HG02798 (cell line): ENCODE data around the gene ZBTB14.

Source experiments
- ATAC-seq: cut with Tn5 transposase; IDR thresholded peaks from one replicate; pipeline ENCODE4 v1.9.1; 2021; ENCODE audit warnings: mild to moderate bottlenecking; ENCODE audit not compliant: unreplicated experiment, poor library complexity

The ZBTB14 gene, protein sequence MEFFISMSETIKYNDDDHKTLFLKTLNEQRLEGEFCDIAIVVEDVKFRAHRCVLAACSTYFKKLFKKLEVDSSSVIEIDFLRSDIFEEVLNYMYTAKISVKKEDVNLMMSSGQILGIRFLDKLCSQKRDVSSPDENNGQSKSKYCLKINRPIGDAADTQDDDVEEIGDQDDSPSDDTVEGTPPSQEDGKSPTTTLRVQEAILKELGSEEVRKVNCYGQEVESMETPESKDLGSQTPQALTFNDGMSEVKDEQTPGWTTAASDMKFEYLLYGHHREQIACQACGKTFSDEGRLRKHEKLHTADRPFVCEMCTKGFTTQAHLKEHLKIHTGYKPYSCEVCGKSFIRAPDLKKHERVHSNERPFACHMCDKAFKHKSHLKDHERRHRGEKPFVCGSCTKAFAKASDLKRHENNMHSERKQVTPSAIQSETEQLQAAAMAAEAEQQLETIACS

DNA sequence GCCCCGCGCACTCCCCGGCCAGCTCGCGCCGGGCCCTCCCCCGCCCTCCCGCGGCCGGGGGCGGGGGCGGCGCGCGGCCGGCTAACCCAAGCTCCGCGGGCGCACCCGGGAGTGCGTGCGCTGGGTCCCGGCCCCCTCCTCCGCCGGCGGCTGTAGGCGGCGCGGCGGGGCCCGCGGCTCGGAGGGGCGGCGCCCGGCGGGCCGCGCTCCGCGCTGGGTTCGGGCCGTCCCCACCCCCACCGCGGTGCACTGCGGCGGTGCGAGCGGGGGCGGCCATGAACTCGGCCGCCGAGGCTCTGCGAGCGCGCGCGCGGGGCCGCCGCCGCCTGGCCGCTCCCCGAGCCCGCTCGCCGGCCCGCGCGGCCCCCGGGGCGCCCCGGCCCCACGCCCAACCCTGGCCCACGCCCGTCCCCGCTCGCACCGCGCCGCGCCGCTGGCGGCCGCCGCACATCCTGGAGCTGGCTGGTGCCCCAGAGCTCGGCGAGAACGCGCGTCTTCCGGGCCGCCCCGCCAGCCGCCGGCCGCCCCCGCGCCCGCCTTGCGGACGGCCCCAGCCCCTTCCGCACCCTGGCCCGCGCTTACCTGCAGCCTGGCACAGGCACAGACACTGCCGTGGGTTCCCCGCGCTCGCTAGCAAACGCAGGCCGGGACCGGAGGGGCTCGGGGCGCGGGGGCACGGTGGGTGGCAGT, at the start of gene ZBTB14:
TSS of gene ZBTB14 (minus strand) at position 496 of the 690 bp plus-strand sequence. CDS start 2,480 bp downstream, outside the sequence.
- peak; percentile 53 for ATAC-seq

DNA sequence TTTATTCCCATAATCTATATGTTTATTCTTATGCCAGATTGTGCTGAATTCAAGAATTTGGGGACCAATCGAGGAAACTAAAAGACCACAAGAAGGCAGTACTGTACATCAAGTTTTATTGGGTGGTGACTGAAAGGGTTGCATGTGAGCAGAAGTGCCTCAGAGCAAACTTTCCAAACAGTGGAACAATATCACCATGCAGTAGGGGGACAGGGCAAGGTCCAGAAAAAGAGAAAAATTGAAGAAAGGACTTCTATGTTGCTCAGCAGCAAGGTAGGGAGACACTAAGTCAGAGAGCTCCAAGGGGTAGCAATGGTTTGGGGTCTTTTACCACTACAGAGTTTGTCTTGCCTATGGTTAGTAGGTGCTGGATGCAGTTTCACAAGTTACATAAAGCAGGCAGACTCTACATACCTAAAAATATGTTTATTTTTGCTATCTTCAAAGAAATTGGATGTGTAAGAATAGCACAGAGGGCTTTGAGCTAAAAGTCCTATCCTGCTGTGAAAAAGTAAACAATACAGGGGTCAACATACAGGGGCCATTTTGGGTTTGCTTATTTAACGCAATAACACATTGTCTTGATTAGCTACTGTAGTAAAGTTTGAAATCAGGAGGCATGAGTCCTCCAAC, 43.8 kb upstream of the ZBTB14 start:
- ATAC-seq, result no peak

DNA sequence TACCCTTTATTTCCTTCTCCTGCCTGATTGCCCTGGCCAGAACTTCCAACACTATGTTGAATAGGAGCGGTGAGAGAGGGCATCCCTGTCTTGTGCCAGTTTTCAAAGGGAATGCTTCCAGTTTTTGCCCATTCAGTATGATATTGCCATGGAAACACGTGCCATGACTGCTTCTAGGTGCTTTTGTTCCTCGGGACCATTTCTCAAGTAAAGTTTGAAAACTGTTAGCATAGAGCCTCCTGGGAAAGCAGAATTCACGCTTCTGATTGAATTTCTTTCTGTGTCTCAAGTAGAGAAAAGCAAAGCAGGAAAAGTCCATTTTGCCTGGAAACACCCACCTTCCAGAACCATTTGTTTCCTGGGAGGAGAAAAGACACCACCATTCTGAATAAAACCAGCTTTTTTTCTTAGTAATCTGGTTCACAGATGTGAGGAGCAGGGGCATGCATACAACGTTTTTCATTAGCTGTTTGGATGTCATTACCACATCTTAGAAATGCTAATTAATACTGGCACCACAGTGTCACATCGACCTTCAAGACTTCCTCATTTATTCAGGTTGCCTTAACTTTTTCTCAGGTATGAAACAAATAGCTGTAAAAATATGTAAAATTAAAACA, 39.0 kb upstream of the ZBTB14 start:
- ATAC-seq, result no peak

DNA sequence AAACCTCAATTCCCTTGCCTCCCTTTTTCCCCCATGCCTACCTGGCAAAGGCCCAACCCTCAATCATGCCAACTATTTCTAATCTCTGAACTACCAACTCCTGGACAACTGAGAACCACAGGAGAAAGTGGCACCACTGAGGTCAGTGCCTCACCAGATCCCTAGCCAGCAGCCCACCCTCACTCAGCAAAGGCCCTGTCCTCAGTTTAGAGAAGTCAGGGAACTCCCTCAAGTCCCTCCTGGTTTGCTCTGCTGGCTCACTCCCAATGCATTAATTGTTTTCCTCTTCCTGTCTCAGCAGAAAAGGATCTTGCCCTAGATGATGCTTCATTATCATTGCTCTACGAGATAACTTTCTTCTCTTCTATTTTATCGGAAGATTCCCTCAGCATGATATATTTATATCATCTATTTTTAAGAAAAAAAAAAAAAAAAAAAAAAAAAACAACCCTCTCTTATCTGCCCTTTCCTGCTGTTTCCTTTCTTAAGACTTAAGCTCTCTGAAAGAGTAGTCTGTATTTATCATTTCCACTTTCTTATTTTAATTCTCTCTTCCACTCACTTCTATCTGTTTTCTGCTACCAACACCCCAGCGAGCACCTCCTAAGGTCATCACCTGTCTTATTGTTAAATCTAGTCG, 22.7 kb upstream of the ZBTB14 start:
- ATAC-seq, result no peak

DNA sequence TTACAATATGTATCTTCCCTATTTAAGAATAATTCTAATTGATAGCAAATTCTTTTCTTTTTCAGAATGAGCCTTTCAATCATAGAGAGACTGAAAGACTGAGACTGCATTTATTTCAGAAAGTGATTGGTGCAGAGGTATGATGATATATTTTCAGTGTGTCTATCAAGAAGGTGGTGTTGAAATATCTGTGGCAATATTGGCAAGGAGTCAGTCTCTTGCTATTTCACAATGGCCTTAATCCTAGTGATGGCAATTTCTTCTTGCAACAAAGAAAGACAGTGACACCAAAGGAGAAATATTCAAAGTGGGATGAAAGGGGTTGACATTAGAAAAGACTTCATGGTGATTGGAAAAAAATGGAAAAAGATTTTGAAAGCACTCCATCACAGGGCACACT, 21.7 kb upstream of the ZBTB14 start:
- no peak for ATAC-seq

DNA sequence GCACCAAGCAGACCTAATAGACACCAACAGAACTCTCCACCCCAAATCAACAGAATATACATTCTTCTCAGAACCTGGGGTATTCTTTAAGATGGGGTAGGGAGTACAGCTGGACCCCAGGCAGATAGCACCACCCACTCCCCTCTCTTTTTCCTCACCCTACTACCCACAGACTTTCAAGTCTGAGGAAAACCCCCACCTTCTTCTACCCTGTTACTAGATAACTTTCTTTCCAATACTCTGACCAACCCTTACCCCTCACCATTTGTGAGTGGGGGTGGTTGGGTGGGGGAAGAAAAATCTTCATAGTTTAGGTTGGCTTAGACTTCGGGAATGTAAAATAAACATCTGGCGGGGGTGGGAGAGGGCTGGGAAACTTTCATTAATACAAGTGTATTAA, 20.3 kb upstream of the ZBTB14 start:
- no peak for ATAC-seq

DNA sequence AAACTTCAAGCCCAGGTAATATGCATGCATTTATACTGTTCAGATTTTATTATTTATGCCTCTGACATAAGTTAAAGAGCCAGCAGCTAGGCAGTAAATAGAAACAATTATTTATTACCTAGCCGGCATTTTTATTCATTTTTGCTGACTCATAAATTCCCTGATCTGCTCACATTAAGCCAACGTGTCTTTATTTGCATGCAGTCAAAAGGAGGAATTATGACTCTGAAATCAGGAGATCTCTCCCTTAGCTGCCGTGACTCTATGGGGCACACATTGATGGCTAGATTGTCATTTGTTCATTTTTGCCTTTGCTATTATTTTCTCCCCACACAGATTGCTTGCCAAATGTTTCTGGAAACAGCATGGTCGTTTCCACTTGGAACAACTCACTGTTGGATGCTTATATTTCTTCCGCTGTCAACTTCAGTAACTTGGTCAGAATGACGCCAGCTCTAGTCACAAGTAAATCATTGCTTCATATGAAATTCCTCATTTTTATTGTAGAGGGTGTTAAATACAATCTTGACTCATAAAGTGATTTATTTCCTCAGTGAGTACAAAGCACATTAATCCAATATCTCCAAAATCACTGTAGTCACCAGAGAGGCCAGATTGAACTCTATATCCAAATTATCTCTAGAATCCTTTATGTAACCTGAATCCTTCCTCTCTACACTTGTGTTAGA, 15.9 kb upstream of the ZBTB14 start:
- no peak for ATAC-seq

DNA sequence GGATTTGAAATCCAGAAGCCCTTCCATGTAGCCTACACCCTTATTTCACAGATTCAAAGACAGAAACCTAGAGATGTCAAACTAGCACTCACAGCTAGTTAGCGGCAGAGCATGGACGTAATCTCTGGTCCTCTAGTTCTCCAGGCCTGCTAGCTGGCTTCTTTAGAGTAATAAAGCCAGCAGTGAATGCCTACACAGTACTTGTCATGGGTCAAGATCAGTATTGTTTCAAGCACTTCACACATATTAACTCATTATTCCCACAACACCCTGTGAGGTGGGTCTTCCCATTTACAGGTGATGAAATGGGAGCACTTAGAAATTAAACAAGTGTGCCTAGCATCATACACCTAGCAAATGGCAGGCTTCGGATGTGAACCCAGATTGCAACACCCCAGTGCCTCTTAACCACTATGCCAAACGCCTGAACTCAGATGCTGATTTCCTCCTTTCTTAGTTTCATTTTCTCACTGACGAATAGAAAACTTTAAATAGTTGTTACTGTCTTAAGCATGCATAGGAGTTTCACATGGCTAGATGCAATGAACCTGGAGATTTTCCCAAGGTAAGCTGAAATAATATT, 14.5 kb upstream of the ZBTB14 start:
- ATAC-seq, result peak; percentile 95

DNA sequence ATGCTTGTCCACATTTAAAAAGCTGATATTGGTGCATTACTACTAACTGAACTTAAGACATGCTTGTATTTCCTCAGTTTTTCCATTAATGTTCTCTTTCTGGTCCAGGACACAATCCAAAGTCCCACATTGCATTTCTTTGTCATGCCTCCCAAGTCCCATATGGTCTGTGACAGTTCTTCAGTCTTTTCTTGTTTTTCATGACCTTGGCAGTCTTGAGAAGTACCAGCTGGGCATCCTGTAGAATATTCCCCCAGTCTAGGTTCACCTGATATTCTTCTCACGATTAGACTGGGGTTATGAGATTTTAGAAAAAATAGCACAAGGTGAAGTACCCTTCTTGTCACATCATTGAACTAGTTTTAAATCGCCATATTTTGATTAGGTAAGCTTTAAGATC, 10.3 kb upstream of the ZBTB14 start:
- ATAC-seq, result no peak

DNA sequence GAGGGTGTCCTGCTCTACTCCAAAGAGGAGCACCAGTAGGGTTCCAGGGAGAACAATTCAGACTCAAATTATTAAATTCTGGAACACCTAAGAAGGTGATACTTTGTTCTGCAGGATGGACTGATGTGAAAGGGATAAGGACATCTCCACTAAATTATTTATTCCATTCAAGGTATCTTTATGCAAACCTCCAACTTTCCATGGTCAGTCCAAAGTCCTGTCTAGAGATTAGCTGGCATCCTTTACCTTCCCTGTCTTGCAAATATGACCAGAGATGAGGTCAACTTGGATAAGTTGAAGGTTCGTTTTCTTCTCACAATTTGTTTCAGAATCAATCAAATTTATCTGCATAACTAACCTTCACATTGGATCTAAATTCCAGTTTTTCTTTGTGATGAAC, 8.7 kb upstream of the ZBTB14 start:
- no peak for ATAC-seq

DNA sequence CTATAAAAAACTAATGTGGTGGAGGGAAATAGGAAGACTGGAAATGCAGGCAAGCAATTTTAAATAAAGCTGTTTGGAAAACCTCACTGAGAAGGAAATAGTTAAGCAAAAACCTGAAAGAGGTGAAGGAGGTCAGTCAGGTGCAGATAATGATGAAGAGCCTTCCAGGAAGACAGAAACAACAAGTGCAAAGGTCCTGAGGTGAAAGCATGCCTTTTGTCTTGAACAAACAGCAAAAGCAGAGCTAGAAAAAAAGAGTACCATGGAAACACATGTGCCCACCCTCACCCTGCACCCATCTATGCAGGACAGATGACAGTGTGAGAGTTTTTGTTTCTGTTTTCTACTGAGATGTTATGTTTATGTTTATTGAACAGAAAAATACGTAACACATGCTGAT, 8.1 kb upstream of the ZBTB14 start:
- ATAC-seq, result no peak

DNA sequence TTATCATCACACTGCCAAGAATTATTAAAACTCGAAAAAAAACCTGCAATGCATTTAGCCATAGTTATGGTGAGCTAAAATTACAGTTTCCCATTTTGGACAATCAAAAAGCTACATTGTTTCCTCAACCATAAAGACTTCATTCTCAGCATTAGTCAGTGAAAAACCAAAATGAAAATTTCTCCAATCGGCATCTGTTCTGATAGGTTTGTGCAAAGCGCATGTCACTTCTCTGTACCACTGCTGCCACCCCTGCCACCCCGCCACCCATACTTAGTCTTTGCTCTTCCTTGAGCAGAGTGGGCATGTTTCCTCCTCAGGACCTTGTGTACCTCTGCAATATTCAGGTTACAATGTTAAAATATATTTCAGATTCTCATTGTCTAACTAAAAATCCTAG, 7.1 kb upstream of the ZBTB14 start:
- no peak for ATAC-seq

DNA sequence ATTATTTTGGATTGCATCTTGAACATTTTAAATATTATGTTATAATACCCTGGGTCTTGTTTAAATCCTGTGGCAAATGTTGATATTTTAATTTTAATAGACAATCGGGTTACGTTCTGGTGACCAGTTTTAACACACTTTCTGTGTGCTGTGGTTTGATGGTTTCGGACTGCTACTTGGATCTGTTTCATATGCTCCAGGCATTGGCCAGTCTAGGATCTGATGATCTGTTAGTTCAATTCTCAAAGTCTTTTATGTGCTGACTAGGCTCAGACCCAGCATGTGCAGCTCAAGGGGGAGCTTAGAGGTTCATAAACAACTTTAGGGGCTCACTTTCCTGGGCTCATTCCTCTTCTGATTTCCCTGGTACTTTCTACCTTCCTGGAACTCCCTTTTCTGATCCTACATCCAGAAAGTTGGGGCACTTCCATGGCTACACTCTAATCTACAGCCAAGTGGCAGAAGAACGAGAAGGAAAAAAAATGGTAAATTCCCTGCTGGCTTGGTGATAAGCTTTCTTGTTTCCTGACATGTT, 5.0 kb upstream of the ZBTB14 start:
- ATAC-seq, result no peak

DNA sequence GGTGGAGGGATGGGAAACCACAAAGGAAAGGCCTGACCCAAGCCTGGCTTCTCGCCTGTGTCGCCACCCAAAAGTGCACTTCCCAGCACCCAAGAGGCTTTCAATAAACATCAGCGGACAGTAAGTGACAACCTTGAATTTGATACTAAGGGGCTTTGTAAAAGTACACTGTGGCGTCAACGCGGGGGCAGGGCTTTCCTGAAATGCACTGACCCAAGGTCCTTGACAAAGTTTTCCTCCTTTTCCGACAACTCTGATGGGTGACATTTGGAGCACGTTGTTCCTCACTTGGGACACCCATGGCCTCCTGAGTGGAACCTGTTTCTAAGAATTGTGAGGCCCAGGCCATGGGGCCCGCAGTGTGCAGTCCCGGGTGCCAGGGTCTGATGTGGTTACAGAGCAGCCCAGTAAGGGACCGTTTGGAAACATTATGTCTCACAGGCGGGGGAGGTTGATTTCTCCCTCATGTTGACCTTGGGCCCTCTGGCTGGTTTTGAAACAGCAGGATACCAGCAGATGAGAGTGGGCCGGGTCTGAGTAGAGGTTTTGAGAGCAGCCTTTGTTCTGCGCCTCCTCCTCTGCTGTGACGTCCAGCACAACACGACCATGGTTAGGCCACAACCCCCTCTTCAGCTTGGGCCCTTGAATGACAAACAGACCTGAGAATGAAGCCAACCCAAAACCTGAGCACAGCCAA, 2.8 kb upstream of the ZBTB14 start:
- ATAC-seq, result no peak

DNA sequence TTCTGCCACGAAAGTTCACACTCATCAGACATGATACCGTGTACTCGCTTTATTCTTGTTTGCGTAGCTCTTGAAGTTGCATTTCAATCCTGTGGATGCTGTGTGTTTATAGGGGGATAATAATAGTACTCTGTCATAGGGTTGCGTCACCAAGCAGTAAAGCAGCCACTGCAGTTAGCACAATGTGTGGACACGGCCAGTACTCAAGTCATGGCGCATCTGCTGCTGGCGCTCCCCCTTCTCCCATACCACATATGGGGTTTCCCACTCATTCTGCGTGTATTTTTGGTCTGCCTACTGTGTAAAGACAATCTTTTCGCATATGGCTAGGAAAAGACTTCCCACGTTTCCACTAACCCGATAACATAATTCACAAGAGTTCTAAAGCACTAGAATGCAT, 2.1 kb upstream of the ZBTB14 start:
- ATAC-seq, result no peak

DNA sequence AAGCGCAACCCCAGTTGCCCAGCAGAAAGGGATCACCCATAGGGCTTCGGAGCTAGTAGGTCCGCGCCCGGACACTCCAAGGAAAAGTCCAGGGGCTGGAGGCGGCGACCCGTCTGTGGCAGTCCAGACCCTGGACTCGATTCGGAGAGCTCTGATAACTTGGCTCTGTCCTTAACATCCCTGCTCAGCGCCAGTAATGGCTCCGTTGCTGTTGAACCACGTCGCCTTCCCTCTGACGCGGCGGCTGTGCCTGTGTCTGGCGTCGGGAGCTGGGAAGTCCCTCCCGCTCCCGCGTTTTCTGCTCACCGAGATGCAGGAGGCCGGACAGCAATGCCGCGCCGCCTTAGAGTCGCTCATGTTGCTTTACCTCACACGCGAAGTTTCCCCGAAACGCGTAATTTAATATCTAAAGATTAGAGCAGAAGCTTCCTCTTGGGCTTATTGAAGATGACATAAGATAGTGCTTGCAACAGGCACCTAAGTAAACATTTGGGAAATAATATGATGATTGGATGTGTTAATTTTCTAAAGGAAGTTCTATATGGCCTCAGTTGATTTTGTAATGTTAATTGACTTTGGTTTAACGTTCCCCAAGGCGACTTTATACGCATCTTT, 1.3 kb upstream of the ZBTB14 start:
- ATAC-seq, result peak; percentile 6

DNA sequence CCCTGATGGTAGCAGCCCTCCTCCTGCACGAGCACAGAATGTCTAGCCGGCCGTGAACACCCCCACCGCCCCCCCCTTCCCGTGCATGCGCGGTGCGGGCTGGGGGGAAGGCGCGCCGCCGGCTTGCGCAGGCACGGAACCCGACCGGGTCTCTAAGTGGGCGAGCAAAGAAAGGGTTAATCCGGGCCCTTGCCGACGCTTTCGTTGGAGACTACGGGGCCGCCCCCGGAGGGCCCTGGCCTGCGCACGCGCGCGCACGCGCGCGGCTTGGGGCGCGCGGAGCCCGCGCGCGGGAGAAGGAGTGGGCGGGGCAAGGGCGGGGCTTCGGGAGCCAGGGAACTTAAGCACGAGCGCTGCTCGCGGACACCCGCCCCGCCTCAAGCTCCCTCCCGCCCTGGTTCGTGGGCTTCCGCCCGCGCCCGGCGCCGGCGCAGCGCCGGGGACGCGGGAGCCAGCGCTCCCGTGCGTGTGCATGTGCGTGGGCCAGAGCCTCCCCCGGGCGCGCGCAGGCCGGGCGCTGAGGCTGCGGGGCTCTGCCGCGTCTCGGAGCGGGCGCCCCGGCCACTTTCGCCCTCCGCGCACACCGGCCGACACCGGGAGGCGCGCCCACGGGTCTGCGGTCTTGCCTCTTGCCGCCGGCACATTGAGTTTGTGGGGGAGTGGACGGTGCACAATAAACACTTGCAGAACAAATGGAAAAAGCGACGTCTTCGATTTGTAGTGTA, 617 bp upstream of the ZBTB14 start:
- peak; percentile 68 for ATAC-seq
